ENCODE measurements around the gene SARM1. TPM values are rescaled to one million over a fixed set of nuclear protein-coding genes. Genes with fewer than 3 reads are reported as not detected.
"Not testable (repeated sequence)": the region's sequence is repeated elsewhere in the genome, so short reads cannot be mapped to it uniquely, and the experiment has no call there.

SARM1 gene
- total and polyA plus RNA-seq, 4 donors = 9.3 to 24.6 (median 9.8) TPM

- ATAC-seq (ENCODE audit: insufficient read depth, low FRiP score) (peak; percentile 95), DNase-seq (peak; percentile 100)
- WGBS, 2 donors = 0% methylated on average over 62 of the region's 62 CpGs
- no peak for TF ChIP-seq CTCF (IDR thresholded peaks at IDR 0.05; ENCODE audit: control extremely low read depth, extremely low read depth)
- H3K4me1 ChIP-seq (ENCODE audit: control insufficient read depth in 5 of 5, insufficient read depth in 5 of 5, low read length in 5 of 5) = peaks cover 4 to 24% (median 6%) of the 10 kb centered on the region in 5 donors
- peak within 1 kb of the TSS; percentile 91 to 97 for H3K9ac ChIP-seq (ENCODE audit: insufficient read depth in 1 of 2, low read length in 2 of 2)
- H3K27me3 ChIP-seq (ENCODE audit: control insufficient read depth in 3 of 3, insufficient read depth in 3 of 3, low read length in 2 of 3) = no peaks in the 10 kb centered on the region
- H3K4me3 ChIP-seq = peak within 1 kb of the TSS; percentile 86
- peaks cover 0 to 24% (median 12%) of the 10 kb centered on the region in 4 donors for H3K36me3 ChIP-seq (ENCODE audit: control insufficient read depth in 4 of 4, insufficient read depth in 4 of 4, low read length in 4 of 4)
- H3K27ac ChIP-seq (ENCODE audit: low read depth in 1 of 2, low read length in 1 of 2) = peak within 1 kb of the TSS; percentile 93 to 97
- H3K9me3 ChIP-seq (ENCODE audit: control insufficient read depth in 4 of 4, insufficient read depth in 3 of 4, low read length in 3 of 4) = no peaks in the 10 kb centered on the region
Measured at GRCh38 chr17:28335201-28335958, 36.1 kb upstream of the SARM1 start, which contains the start of the genes IFT20 and TNFAIP1. TSS of gene IFT20 (minus strand) at chr17:28335472. CDS start at chr17:28331985, 3,487 bp downstream. TSS of gene TNFAIP1 (plus strand) at chr17:28335761. CDS start at chr17:28339522, 3,761 bp downstream.

- TF ChIP-seq CTCF (IDR thresholded peaks at IDR 0.05; ENCODE audit: control extremely low read depth, extremely low read depth) = no peak
- H3K4me3 ChIP-seq = peak overlapping the region; percentile 86
- 6 to 9% methylated on average over 28 to 29 of the region's 29 CpGs for WGBS, 2 donors
- H3K4me1 ChIP-seq (ENCODE audit: control insufficient read depth in 5 of 5, insufficient read depth in 5 of 5, low read length in 5 of 5) = peaks cover 4 to 24% (median 6%) of the 10 kb centered on the region in 5 donors
- no peaks in the 10 kb centered on the region for H3K27me3 ChIP-seq (ENCODE audit: control insufficient read depth in 3 of 3, insufficient read depth in 3 of 3, low read length in 2 of 3)
- DNase-seq (peak; percentile 76 to 79 (median 77)), ATAC-seq (ENCODE audit: insufficient read depth, low FRiP score) (no peak)
- no peaks in the 10 kb centered on the region for H3K9me3 ChIP-seq (ENCODE audit: control insufficient read depth in 4 of 4, insufficient read depth in 3 of 4, low read length in 3 of 4)
- H3K27ac ChIP-seq (ENCODE audit: low read depth in 1 of 2, low read length in 1 of 2) = peak overlapping the region; percentile 93 to 97
- peak overlapping the region; percentile 87 to 91 for H3K9ac ChIP-seq (ENCODE audit: insufficient read depth in 1 of 2, low read length in 2 of 2)
- peaks cover 4 to 22% (median 16%) of the 10 kb centered on the region in 4 donors for H3K36me3 ChIP-seq (ENCODE audit: control insufficient read depth in 4 of 4, insufficient read depth in 4 of 4, low read length in 4 of 4)
Measured at GRCh38 chr17:28335959-28336871, 35.3 kb upstream of the SARM1 start.

GRCh38 chr17:28338056-28338768 is 33.3 kb upstream of the SARM1 start:
- Histone ChIP-seq H3K4me3 (no peak overlapping the region), H3K27ac (ENCODE audit: low read depth in 1 of 2, low read length in 1 of 2) (peak overlapping the region; percentile 56 to 61), H3K4me1 (ENCODE audit: control insufficient read depth in 5 of 5, insufficient read depth in 5 of 5, low read length in 5 of 5) (peaks cover 4 to 24% (median 6%) of the 10 kb centered on the region in 5 donors), H3K36me3 (ENCODE audit: control insufficient read depth in 4 of 4, insufficient read depth in 4 of 4, low read length in 4 of 4) (peaks cover 12 to 35% (median 27%) of the 10 kb centered on the region in 4 donors), H3K9ac (ENCODE audit: insufficient read depth in 1 of 2, low read length in 2 of 2) (no peak overlapping the region), H3K9me3 (ENCODE audit: control insufficient read depth in 4 of 4, insufficient read depth in 3 of 4, low read length in 3 of 4) (no peaks in the 10 kb centered on the region), H3K27me3 (ENCODE audit: control insufficient read depth in 3 of 3, insufficient read depth in 3 of 3, low read length in 2 of 3) (no peaks in the 10 kb centered on the region)
- no peak for TF ChIP-seq CTCF (IDR thresholded peaks at IDR 0.05; ENCODE audit: control extremely low read depth, extremely low read depth)
- DNase-seq (peak in 2 of 3 donors; percentile 13 to 46), ATAC-seq (ENCODE audit: insufficient read depth, low FRiP score) (no peak)
- 59 to 77% methylated on average over 5 of the region's 5 CpGs for WGBS, 2 donors

GRCh38 chr17:28338769-28339212 is 32.7 kb upstream of the SARM1 start:
- DNase-seq; H3K27me3 ChIP-seq (ENCODE audit: control insufficient read depth in 3 of 3, insufficient read depth in 3 of 3, low read length in 2 of 3); H3K9me3 ChIP-seq (ENCODE audit: control insufficient read depth in 4 of 4, insufficient read depth in 3 of 4, low read length in 3 of 4); H3K4me3 ChIP-seq; ATAC-seq (ENCODE audit: insufficient read depth, low FRiP score); H3K9ac ChIP-seq (ENCODE audit: insufficient read depth in 1 of 2, low read length in 2 of 2): not testable (repeated sequence)
- peaks cover 4 to 24% (median 6%) of the 10 kb centered on the region in 5 donors for H3K4me1 ChIP-seq (ENCODE audit: control insufficient read depth in 5 of 5, insufficient read depth in 5 of 5, low read length in 5 of 5)
- peaks cover 14 to 41% (median 31%) of the 10 kb centered on the region in 4 donors for H3K36me3 ChIP-seq (ENCODE audit: control insufficient read depth in 4 of 4, insufficient read depth in 4 of 4, low read length in 4 of 4)
- H3K27ac ChIP-seq (ENCODE audit: low read depth in 1 of 2, low read length in 1 of 2) = peak overlapping the region; percentile 54 to 61
- WGBS, 2 donors = 86 to 93% methylated on average over 8 of the region's 8 CpGs
